ENCODE results near the gene TNNT3.

- TF ChIP-seq CTCF (IDR thresholded peaks at IDR 0.05; ENCODE audit: insufficient read depth, low read length, poor library complexity, severe bottlenecking) (no peak), EZH2phosphoT487 (conservative IDR thresholded peaks at IDR 0.05; ENCODE audit: low read length) (no peak)
Measured at GRCh38 chr11:1928891-1929541, 9.5 kb downstream of the TNNT3 start.

Measured in SU-DHL-6 (cell line).